OCI-LY1 (cell line): ENCODE measurements around the gene TTC3.

Source experiments
- H2AFZ ChIP-seq: fragments of 200-600 bp; sonication (generic), shearing (Covaris generic); 2 replicates; pipeline ENCODE4 v1.6.0; 2014; ENCODE audit warnings: antibody characterized with exemption, mild to moderate bottlenecking, low read length
- H3F3A ChIP-seq: fragments of 200-600 bp; sonication (generic), shearing (Covaris generic); 2 replicates; pipeline ENCODE4 v1.6.0; 2014; ENCODE audit warnings: mild to moderate bottlenecking, antibody characterized with exemption, low read length, moderate library complexity; ENCODE audit not compliant: insufficient read depth
- H3K27ac ChIP-seq: fragments of 200-600 bp; sonication (generic); 2 replicates; pipeline ENCODE4 v1.5.1; 2014; ENCODE audit warnings: low read length, mixed run types, mild to moderate bottlenecking, low read depth; ENCODE audit not compliant: poor library complexity, severe bottlenecking
- H3K27me3 ChIP-seq: fragments of 200-600 bp; sonication (generic); 2 replicates; pipeline ENCODE4 v1.6.0; 2014; ENCODE audit warnings: antibody characterized with exemption, mild to moderate bottlenecking, low read length, moderate library complexity; ENCODE audit not compliant: insufficient read depth
- H3K36me3 ChIP-seq: fragments of 200-600 bp; sonication (generic); 2 replicates; pipeline ENCODE4 v1.6.1; 2014; ENCODE audit warnings: mild to moderate bottlenecking, antibody characterized with exemption, low read length, moderate library complexity, mixed read lengths; ENCODE audit not compliant: insufficient read depth
- H3K4me1 ChIP-seq: fragments of 200-600 bp; sonication (generic); 2 replicates; pipeline ENCODE4 v1.5.1; 2014; ENCODE audit warnings: mild to moderate bottlenecking, low read length, moderate library complexity; ENCODE audit not compliant: insufficient read depth, severe bottlenecking
- H3K4me2 ChIP-seq: fragments of 200-600 bp; sonication (generic), shearing (Covaris generic); 2 replicates; pipeline ENCODE4 v1.6.1; 2014; ENCODE audit warnings: low read length
- H3K4me3 ChIP-seq: fragments of 200-600 bp; sonication (generic); 2 replicates; pipeline ENCODE4 v1.5.1; 2014; ENCODE audit warnings: low read length, low read depth, mild to moderate bottlenecking, mixed read lengths; ENCODE audit not compliant: poor library complexity, severe bottlenecking
- H3K79me2 ChIP-seq: fragments of 200-600 bp; shearing (Covaris generic); 2 replicates; pipeline ENCODE4 v1.6.1; 2016; ENCODE audit warnings: mixed run types, low read length, mixed read lengths; ENCODE audit not compliant: insufficient read depth
- H3K9ac ChIP-seq: fragments of 200-600 bp; sonication (generic), shearing (Covaris generic); 2 replicates; pipeline ENCODE4 v1.6.1; 2014; ENCODE audit warnings: mild to moderate bottlenecking, low read length, mixed read lengths
- H3K9me2 ChIP-seq: fragments of 200-600 bp; sonication (generic), shearing (Covaris generic); 2 replicates; pipeline ENCODE4 v1.6.1; 2014; ENCODE audit warnings: low read depth, mild to moderate bottlenecking, low read length, mixed read lengths
- H3K9me3 ChIP-seq: fragments of 200-600 bp; shearing (Covaris generic); 2 replicates; pipeline ENCODE4 v1.6.1; 2014; ENCODE audit warnings: low read length, mixed read lengths
- H4K20me1 ChIP-seq: fragments of 200-600 bp; sonication (generic), shearing (Covaris generic); 2 replicates; pipeline ENCODE4 v1.6.0; 2016; ENCODE audit warnings: mild to moderate bottlenecking, low read length; ENCODE audit not compliant: insufficient read depth
- CTCF ChIP-seq: fragments of 200-600 bp; sonication (generic), shearing (Covaris generic); IDR thresholded peaks from 2 replicates; pipeline ENCODE4 v1.5.1; 2017; ENCODE audit warnings: mild to moderate bottlenecking, antibody characterized with exemption, low read length, moderate library complexity, mixed read lengths
- EZH2 ChIP-seq: fragments of 200-600 bp; sonication (generic), shearing (Covaris generic); IDR thresholded peaks from 2 replicates; pipeline ENCODE4 v1.8.0; 2017; ENCODE audit warnings: borderline replicate concordance, mixed run types, mild to moderate bottlenecking, antibody characterized with exemption, low read length, moderate library complexity, mixed read lengths

TTC3 gene

GRCh38 chr21:37228003-37228400 lies 154.9 kb downstream of the TTC3 start:
- Histone ChIP-seq H2AFZ (no peak overlapping the region), H3K9me3 (no peaks in the 10 kb centered on the region), H3K9ac (no peak overlapping the region), H4K20me1 (no peaks in the 10 kb centered on the region), H3F3A (no peaks in the 10 kb centered on the region; the same call in 1 of the 2 replicates), H3K36me3 (peaks cover 95% of the 10 kb centered on the region), H3K4me3 (no peak overlapping the region), H3K9me2 (no peaks in the 10 kb centered on the region), H3K27ac (no peak overlapping the region), H3K4me2 (no peak overlapping the region), H3K27me3 (no peaks in the 10 kb centered on the region), H3K79me2 (peaks cover 12% of the 10 kb centered on the region), H3K4me1 (peaks cover 11% of the 10 kb centered on the region)
- TF ChIP-seq EZH2 = no peak
- no peak for TF ChIP-seq CTCF

GRCh38 chr21:37230632-37231248 lies 157.7 kb downstream of the TTC3 start:
- Histone ChIP-seq H4K20me1 (no peaks in the 10 kb centered on the region), H2AFZ (no peak overlapping the region), H3K27me3 (no peaks in the 10 kb centered on the region), H3K9ac (no peak overlapping the region), H3K4me2 (no peak overlapping the region), H3K9me3 (no peaks in the 10 kb centered on the region), H3K4me1 (peaks cover 11% of the 10 kb centered on the region), H3K9me2 (no peaks in the 10 kb centered on the region), H3K4me3 (no peak overlapping the region), H3K27ac (no peak overlapping the region), H3K79me2 (no peaks in the 10 kb centered on the region), H3F3A (no peaks in the 10 kb centered on the region), H3K36me3 (peaks cover 82% of the 10 kb centered on the region)
- TF ChIP-seq EZH2 = no peak
- no peak for TF ChIP-seq CTCF

- peaks cover 80% of the 10 kb centered on the region for H3K36me3 ChIP-seq
Observed at GRCh38 chr21:37231249-37231645, 158.2 kb downstream of the TTC3 start.

More at GRCh38 chr21:37231249-37231645, 158.2 kb downstream of the TTC3 start:
- peaks cover 11% of the 10 kb centered on the region for H3K4me1 ChIP-seq
- no peaks in the 10 kb centered on the region for H3F3A ChIP-seq
- H3K27me3 ChIP-seq = no peaks in the 10 kb centered on the region
- no peaks in the 10 kb centered on the region for H3K9me2 ChIP-seq
- H3K9me3 ChIP-seq = no peaks in the 10 kb centered on the region
- H3K4me3 ChIP-seq = no peak overlapping the region
- TF ChIP-seq EZH2 (no peak), CTCF (no peak)
- H4K20me1 ChIP-seq = no peaks in the 10 kb centered on the region
- H3K79me2 ChIP-seq = no peaks in the 10 kb centered on the region
- H3K9ac ChIP-seq = no peak overlapping the region
- H3K27ac ChIP-seq = no peak overlapping the region
- H3K4me2 ChIP-seq = no peak overlapping the region
- H2AFZ ChIP-seq = no peak overlapping the region
